ENCODE results near the gene MYF5. TPM values are rescaled to one million over a fixed set of nuclear protein-coding genes. Genes with fewer than 3 reads are reported as not detected.

The MYF5 gene
- polyA plus RNA-seq, 1 of the 3 experiments (the other 2 are of a cell fraction): not detected

Other genes with a start within 250 kb of the MYF5 start
- gene MYF6, start 9.3 kb upstream of the MYF5 start, polyA plus RNA-seq (2012; rRNA removed): not detected in 2 replicates
- gene LIN7A, start 221.0 kb downstream of the MYF5 start, polyA plus RNA-seq (2012; rRNA removed): not detected in 2 replicates